Astrocyte of the spinal cord (primary cell): ENCODE results near the gene ITGAV.

Source experiments
- DNase-seq: peaks from one replicate; pipeline ENCODE4 v3.0.0; 2011; ENCODE audit warnings: low read depth, low spot score
- H3K4me3 ChIP-seq: 2 replicates; pipeline ENCODE4 v1.5.1; 2011; ENCODE audit warnings: low read depth, mild to moderate bottlenecking, low read length, moderate library complexity
- CTCF ChIP-seq: IDR thresholded peaks from 2 replicates; pipeline ENCODE4 v1.5.1; 2012; ENCODE audit warnings: low read depth, mild to moderate bottlenecking, low read length, inconsistent platforms
- in situ Hi-C: cut with HindIII; loops from 2 replicates; pipeline ENCODE4 v1.10.0; 2017; ENCODE audit warnings: low sequenced_read_pairs

ITGAV gene

GRCh38 chr2:186696804-186697203, 106.9 kb downstream of the ITGAV start:
- no peak overlapping the region for H3K4me3 ChIP-seq
- in situ Hi-C loops = no loop called here
- DNase-seq = no peak
- TF ChIP-seq CTCF = no peak

- in situ Hi-C loops = no loop called here
- no peak for DNase-seq
- TF ChIP-seq CTCF = no peak
- H3K4me3 ChIP-seq = no peak overlapping the region
These were observed 107.7 kb downstream of the ITGAV start for GRCh38 chr2:186697536-186697935.

DNA sequence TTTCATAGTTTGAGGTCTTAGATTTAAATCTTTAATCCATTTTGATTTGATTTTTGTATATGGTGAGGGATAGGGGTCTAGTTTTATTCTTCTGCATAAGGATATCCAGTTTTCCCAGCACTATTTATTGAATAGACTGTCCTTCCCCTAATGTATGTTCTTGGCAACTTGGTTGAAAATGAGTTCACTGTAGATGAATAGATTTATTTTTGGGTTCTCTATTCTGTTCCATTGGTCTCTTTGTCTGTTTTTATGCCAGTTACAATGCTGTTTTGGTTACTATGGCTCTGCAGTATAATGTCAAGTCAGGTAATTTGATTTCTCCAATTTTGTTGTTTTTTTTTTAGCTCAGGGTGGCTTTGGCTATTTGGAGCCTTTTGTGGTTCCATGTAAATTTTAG, 109.9 kb downstream of the ITGAV start:
- H3K4me3 ChIP-seq = no peak overlapping the region
- in situ Hi-C loops = no loop called here
- DNase-seq = no peak
- no peak for TF ChIP-seq CTCF

- no peak for DNase-seq
- no peak for TF ChIP-seq CTCF
- no peak overlapping the region for H3K4me3 ChIP-seq
- in situ Hi-C loops = no loop called here
These were observed 112.2 kb downstream of the ITGAV start for GRCh38 chr2:186702006-186702405.

DNA sequence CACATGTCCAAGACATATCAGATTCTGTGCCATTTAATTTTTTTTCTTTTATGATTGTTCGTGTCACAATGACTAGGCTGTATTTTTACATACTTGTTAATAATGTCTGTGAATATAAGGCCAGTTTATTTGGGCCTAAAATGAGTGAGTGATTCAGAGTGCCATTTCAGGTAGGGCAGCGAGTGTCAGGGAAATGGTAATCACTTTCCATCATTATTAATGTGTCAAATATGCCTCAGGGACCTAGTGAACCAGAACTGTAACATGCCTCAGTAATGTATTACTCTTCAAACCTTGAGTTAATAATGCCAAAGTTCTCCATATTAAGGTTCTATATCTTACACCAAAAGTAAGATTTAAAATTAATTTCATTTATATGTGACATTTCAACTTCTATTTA, 112.6 kb downstream of the ITGAV start:
- in situ Hi-C loops = no loop called here
- no peak overlapping the region for H3K4me3 ChIP-seq
- TF ChIP-seq CTCF = no peak
- DNase-seq = no peak

GRCh38 chr2:186704897-186705296, 115.0 kb downstream of the ITGAV start:
- TF ChIP-seq CTCF = no peak
- in situ Hi-C loops = no loop called here

More at GRCh38 chr2:186704897-186705296, 115.0 kb downstream of the ITGAV start:
- no peak overlapping the region for H3K4me3 ChIP-seq
- no peak for DNase-seq
